Mammary epithelial cell (primary cell): ENCODE results near the gene PRKN.
"Not testable (repeated sequence)": the region's sequence is repeated elsewhere in the genome, so short reads cannot be mapped to it uniquely, and the experiment has no call there.

Source experiments
- CTCF ChIP-seq, 2 donors: IDR thresholded peaks in 1 of 2; conservative IDR thresholded peaks in 1 of 2; 2 replicates each; pipeline ENCODE4 v1.5.1; 2011 to 2012; ENCODE audit warnings: inconsistent platforms in 2 of 2, low read length in 2 of 2, mild to moderate bottlenecking in 2 of 2, control low read depth in 1 of 2, low read depth in 1 of 2; ENCODE audit not compliant: insufficient read depth in 1 of 2; ENCODE audit errors: extremely low read depth in 1 of 2
- EZH2 ChIP-seq: IDR thresholded peaks from 2 replicates; pipeline ENCODE4 v1.6.1; 2012; ENCODE audit warnings: low read length, inconsistent platforms, borderline replicate concordance

GRCh38 chr6:161822204-161822603 is 905.4 kb downstream of the PRKN start:
- not testable (repeated sequence) for TF ChIP-seq CTCF (conservative IDR thresholded peaks at IDR 0.05 in 1 of 2, IDR thresholded peaks at IDR 0.05 in 1 of 2; ENCODE audit: extremely low read depth in 1 of 2, insufficient read depth in 1 of 2, low read depth in 1 of 2, low read length in 2 of 2); EZH2
